ENCODE measurements around the gene PNPLA6.
"Not testable (repeated sequence)": the region's sequence is repeated elsewhere in the genome, so short reads cannot be mapped to it uniquely, and the experiment has no call there.

Gene PNPLA6

DNA sequence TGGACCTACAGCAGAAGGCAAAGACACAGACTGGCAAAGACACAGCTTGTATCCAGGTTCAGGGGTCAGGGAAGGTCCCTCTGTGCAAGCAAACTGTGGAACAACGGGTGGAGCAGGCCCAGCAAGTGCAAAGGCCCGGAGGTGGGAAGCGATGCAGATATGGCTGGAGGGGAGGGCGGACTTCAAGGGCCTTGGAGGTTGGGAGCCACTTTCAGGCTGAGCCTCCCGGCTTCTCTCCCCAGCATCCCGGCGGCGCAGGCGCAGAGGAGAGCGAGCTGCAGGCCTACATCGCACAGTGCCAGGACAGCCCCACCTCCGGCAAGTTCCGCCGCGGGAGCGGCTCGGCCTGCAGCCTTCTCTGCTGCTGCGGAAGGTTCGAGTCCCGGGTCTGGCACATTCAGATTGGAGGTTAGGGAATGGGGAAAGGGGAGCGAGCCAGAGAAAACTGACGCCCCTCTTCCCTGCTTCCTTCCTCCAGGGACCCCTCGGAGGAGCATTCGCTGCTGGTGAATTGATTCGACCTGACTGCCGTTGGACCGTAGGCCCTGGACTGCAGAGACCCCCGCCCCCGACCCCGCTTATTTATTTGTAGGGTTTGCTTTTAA lies 2.1 kb upstream of the PNPLA6 start:
- DNase-seq (ENCODE audit: low read depth) = no peak

DNA sequence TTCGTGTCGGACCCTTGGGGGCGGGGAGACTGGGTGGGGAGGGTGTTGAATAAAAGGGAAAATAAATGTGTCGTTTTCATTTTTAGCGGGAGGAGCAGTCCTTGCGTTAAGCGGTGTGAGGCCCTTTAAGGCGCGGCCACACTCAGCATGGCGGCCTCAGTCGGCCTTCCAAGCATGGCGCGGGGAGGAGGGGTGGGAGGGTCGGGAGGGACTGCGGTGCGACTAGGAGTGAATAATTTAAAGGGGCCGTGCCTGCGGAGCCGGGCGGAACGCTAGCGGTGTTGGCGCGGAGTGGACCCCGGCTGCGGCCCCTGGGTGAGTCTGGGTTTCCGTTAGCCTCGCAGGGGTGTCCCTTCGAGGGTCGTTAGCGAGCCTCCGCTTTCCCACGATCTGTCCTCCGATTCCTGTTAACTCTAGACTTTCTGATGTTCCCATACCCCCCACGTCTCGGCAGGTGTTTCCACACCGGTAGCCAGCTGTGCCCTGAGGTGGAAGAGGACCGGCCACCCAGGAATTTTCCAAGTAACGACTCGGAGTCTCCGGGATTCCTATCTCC lies 1.5 kb upstream of the PNPLA6 start:
- DNase-seq (ENCODE audit: low read depth) = peak; percentile 36

DNA sequence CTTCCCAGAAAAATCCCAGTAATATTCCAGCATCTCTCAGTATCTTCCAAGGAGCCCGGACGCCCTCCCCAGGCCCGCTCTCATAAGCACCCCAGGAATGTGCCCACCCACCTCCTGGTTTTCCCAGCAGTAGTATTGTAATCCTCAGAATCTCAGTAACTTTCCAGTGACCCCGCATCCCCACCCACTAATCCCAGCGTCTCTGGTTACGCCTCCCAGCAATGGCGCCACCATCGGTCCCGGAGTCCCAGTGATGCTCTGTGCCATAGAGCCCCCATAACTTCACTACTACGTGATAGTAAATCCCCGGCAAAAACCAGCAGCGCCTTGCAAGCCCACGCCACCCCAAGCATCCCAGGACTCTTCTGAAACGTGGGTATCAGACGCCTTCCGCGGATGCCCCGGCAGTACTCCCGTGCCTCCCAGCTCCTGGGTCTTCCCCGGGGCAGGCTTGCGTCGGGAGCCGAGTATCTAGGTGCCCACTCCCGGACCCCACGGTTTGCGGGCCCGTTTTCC lies 928 bp upstream of the PNPLA6 start:
- peak; percentile 37 for DNase-seq (ENCODE audit: low read depth)

DNA sequence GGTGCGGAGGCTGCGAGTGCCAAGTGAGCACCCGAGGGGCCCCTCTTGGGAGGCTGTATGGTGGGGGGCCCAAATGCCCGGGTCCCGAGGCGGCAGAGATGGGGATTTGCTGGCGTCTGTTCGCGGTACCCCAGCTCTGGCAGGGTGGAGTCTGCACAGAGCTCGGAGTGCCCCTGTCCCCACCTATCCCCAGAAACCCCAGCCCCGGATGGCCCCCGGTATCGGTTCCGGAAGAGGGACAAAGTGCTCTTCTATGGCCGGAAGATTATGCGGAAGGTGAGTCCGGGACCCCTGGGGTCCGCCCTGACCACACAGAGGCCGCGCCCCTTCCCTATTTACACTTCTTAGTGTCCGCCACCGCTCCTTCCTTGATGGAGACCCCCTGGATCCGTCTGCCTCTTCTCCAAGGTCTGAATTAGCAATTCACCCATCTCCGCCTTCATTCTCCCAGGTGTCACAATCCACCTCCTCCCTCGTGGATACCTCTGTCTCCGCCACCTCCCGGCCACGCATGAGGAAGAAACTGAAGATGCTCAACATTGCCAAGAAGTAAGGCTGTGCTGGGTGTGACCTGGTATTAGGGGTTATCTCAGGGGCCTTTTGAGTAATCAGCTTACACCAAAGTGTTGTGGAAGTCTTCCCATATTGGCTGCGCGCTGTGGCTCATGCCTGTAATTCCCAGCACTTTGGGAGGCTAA lies 630 bp downstream of the PNPLA6 start:
- DNase-seq (ENCODE audit: low read depth) = no peak

DNA sequence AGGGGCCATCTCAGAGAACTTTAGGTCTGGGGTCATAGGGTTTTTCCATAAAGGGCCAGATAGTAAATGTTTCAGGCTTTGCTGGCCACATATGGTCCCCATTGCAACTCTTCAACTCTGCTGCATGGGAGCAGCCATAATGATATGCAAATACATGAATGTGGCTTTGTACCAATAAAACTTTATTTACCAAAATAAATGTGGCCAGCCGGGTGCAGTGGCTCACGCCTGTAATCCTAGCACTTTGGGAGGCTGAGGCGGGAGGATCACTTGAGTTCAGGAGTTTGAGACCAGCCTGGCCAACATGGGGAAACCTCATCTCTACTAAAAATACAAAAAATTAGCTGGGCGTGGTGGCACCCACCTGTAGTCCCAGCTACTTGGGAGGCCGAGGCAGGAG lies 3.5 kb downstream of the PNPLA6 start:
- DNase-seq (ENCODE audit: low read depth) = not testable (repeated sequence)

DNA sequence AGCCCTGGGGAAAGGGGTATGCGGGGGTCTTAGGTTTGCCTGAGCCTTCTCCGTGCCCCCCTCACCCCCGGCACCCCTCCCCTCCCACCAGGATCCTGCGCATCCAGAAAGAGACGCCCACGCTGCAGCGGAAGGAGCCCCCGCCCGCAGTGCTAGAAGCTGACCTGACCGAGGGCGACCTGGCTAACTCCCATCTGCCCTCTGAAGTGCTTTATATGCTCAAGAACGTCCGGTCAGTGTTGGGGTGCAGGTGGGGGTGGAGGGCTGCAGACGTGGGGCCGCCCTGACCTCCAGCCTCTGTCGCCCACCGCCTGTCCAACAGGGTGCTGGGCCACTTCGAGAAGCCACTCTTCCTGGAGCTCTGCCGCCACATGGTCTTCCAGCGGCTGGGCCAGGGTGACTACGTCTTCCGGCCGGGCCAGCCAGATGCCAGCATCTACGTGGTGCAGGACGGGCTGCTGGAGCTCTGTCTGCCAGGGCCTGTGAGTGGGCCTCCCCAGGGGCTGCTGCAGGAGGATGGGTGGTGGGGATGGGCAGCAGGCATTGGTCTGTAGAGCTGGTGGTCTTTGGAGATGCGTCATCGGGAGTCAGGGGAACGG lies 4.4 kb downstream of the PNPLA6 start:
- DNase-seq (ENCODE audit: low read depth) = no peak

DNA sequence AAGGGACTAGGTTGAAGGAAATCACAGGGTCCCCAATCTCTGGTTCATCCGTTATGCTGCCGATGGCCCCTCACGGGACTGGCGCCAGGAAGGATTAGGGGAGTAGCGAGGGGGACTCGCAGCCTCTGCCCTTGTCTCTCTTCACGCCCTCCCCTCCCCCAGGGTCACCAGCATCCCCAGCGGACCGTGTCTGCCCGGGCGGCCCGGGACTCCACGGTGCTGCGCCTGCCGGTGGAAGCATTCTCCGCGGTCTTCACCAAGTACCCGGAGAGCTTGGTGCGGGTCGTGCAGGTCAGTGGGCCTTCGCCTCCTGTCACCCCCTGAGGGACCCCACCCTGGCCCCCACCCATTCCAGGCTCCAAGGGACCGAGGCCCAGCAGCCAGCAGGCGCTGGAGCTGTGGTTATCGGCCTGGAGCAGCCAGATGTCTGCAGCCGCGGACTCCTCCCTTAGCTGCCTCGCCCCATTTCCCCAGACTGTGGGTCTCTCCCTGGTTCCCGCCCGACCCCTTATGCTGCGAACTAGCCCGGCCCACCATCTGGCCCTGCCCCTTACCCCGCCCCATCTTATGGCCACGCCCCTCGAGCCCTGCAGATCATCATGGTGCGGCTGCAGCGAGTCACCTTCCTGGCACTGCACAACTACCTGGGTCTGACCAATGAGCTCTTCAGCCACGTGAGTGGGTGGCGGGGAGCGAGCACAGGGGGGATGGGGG lies 5.4 kb downstream of the PNPLA6 start:
- no peak for DNase-seq (ENCODE audit: low read depth)

DNA sequence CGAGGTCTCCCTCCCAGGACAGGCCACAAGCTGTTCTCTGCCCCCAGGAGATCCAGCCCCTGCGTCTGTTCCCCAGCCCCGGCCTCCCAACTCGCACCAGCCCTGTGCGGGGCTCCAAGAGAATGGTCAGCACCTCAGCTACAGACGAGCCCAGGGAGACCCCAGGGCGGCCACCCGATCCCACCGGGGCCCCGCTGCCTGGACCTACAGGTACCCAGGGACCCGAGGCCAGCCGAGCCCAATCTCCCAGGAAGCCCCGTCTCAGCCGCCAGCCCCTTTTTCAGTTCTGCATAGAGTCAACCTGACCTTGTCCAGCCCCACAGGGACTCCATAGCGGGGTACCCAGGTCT lies 5.9 kb downstream of the PNPLA6 start:
- DNase-seq (ENCODE audit: low read depth) = no peak

DNA sequence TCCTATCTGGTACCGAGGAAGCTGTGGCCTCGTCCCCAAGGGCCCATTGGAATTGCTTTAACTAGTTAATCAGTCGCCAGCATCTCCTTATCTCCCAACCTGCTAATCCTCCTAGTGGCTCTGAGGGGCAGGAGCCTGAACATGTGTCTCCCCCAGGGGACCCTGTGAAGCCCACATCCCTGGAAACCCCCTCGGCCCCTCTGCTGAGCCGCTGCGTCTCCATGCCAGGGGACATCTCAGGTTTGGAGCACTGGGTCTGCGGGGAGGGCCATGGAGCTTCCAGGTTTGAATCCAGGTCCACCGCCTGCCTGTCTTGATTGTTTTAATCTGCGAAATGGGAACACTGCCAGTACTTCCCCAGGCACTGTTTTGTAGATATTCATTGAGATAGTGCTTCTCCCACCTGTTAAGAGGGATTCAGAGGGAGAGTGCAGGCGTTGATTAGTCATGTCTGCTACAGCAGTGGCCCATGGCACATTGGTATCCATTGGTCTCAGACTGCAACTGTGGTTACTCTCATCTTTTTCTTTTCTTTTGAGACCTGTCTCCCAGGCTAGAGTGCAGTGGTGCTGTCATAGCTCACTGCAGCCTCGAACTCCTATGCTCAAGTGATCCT lies 6.4 kb downstream of the PNPLA6 start:
- no peak for DNase-seq (ENCODE audit: low read depth)

DNA sequence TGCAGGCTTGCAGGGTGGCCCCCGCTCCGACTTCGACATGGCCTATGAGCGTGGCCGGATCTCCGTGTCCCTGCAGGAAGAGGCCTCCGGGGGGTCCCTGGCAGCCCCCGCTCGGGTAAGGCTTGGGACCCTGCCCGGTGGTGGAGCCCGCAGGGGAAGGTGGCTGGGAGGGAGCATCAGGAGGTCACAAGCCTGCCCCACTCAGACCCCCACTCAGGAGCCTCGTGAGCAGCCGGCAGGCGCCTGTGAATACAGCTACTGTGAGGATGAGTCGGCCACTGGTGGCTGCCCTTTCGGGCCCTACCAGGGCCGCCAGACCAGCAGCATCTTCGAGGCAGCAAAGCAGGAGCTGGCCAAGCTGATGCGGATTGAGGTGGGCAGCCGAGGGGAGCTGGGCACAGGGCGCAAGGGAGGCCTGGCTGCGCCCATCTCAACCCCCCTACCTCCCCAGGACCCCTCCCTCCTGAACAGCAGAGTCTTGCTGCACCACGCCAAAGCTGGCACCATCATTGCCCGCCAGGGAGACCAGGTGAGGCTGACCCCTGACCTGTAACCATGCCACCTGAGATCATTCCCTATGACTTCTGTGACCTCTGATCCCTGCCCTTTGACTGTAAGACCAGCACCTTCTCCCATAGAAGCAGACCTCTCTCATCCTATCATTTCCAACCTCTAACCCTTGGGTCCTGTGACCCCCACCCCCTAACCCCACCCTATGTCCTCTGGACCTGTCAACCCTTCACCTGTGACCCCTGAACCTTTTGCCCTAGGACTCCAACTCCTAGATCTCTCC lies 7.2 kb downstream of the PNPLA6 start:
- DNase-seq (ENCODE audit: low read depth) = no peak

DNA sequence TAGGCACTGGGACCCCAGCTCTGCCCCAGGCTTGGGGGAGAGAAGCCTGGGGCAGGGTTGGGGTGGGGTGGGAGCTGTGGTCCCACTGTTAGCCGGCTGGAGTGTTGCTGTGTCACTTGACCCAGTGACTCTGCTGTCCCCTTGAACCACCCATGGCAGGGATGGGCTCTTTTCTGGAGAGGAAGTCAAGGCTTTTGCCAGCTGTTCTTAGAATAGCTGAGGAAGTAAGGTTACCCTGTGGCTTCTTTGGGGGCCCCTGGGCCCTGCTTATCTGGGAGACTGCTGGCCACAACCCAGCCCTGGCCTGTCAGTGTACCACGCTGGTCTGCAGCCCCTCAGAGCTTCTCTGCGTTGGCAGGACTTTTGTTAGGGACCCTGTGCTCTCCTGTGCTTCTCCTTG lies 9.1 kb downstream of the PNPLA6 start:
- DNase-seq (ENCODE audit: low read depth) = no peak

DNA sequence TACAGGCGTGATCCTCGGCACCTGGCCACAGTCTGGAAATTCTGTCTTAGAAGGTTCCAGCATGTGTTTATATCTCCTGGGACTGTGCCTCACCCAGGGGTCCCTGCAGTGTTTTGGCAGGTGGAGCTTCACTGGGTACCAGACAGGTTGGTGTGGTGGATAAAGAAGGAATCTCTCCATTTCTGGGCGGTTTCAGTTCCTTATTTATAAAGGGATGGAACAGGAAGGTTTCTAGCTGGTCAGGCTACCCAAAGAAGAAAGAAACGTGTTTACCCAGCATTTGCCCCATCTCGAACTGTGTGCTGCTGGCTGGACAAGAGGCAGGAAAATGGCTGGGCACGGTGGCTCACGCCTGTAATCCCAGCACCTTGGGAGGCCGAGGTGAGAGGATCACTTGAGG lies 9.8 kb downstream of the PNPLA6 start:
- DNase-seq (ENCODE audit: low read depth) = no peak

DNA sequence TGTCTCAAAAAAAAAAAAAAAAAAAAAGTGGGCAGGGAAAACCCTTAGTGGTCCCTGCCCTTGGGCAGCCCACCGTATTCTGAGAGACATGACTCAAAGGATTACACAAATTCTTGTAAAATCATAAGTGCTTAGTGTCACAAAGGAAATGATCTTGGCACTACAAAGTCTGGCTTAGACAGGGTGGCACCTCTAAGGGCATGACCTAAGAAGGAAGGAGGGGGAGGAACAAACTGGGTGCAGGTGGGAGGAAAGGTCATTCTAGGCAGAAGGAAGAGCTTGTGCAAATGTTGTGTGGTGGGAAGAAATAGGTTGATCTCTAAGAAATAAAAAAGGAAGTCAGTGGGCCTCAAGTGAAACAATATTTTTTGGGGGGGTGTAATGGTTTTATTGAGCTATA lies 10.4 kb downstream of the PNPLA6 start:
- no peak for DNase-seq (ENCODE audit: low read depth)

DNA sequence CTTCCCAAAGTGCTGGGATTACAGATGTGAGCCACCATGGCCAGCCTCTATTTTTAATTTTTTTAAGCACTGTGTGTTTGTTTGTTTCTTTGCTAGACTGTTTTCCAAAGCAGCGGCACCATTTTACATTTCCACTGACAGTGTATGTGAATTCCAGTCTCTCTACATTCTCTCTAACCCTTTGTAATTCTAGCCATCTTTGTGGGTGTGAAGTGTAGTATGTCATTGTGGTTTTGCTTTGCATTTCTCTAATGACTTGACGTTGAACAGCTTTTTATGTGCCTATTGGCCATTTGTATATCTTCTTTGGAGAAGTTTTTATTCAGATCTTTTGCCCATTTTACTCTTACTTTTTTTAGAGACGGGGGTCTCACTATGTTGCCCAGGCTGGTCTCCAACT lies 11.6 kb downstream of the PNPLA6 start:
- no peak for DNase-seq (ENCODE audit: low read depth)

DNA sequence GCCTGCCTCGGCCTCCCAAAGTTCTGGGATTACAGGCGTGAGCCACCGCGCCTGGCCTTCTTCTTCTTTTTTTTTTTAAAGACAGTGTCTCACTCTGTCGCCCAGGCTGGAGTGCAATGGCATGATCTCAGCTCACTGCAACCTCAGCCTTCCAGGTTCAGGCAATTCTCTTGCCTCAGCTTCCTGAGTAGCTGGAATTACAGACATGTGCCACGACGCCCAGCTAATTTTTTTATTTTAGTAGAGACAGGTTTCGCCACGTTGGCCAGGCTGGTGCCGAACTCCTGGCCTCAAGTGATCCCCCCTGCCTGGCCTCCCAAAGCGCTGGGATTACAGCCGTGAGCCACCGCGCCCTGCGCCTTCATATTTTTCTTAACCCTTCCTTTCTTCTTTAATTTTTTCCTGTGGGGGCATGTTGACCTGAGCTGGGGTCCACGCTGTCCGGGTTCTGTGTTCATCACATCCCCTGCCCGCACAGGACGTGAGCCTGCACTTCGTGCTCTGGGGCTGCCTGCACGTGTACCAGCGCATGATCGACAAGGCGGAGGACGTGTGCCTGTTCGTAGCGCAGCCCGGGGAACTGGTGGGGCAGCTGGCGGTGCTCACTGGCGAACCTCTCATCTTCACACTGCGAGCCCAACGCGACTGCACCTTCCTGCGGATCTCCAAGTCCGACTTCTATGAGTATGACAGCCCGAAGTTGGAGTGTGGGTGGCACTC lies 14.1 kb downstream of the PNPLA6 start:
- no peak for DNase-seq (ENCODE audit: low read depth)

DNA sequence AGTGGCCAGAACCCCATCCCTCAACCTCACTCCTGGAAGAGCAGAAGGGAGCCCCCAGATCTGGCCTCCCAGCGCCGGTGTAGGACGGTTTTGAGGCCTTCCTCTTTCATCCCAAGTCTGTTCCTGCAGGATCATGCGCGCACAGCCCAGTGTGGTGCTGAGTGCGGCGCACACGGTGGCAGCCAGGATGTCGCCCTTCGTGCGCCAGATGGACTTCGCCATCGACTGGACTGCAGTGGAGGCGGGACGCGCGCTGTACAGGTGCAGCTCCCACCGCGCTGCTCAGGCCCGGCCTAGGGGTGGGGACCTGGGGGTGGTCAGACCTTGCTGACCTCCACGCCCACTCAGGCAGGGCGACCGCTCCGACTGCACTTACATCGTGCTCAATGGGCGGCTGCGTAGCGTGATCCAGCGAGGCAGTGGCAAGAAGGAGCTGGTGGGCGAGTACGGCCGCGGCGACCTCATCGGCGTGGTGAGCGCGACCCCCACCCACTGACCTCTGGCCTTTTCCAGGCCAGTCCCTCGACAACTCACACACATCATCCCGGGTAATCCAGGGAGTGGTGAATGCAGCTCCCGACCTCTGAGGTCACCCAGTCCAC lies 14.8 kb downstream of the PNPLA6 start:
- DNase-seq (ENCODE audit: low read depth) = no peak

DNA sequence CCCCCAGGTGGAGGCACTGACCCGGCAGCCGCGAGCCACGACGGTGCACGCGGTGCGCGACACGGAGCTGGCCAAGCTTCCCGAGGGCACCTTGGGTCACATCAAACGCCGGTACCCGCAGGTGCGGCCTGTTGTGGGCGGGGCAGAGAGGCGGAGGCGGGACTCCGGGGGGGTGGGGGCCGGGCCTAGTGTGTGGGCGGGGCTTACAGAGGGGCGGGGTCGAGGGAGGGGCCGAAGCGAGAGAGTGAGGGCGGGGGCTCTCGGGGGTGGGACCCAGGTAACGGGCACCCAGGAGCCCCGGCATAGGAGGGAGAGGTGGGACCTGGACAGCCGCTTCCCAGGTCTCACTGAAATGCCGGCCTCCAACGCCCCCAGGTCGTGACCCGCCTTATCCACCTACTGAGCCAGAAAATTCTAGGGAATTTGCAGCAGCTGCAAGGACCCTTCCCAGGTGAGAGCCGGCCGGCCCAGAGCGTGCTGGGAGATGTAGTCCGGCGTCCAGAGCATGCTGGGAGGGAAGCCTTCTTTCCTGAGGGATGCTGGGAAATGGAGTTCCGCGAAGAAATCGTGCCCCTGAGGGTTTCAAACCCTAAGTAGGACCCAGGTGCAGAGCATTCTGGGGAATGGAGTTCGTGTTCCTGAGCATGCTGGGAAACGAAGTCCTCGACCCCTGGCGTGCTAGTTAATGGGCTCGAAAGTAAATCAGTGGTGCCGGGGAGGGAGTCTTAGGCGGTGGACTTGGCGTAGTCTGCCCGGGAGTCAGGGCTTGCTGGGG lies 15.7 kb downstream of the PNPLA6 start:
- DNase-seq (ENCODE audit: low read depth) = no peak

DNA sequence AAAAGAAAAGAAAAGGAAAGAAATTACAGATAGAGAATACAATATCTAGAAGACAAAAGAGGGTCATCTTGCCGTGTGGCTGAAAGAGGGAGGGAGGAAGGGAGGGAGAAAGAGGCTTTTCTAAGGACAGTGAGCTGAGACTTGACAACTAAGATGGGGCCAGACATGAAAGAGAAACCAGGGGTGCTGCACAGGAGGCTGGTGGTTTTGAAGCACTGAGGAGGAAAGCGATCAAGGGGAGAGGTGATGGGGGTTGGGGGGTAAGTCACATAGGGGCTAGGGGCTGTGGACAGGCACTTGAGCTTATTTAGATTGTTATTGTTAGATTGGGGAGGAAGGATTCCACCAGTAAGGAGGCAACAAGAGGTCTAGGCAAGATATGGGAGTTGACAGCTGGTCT lies 17.3 kb downstream of the PNPLA6 start:
- no peak for DNase-seq (ENCODE audit: low read depth)

DNA sequence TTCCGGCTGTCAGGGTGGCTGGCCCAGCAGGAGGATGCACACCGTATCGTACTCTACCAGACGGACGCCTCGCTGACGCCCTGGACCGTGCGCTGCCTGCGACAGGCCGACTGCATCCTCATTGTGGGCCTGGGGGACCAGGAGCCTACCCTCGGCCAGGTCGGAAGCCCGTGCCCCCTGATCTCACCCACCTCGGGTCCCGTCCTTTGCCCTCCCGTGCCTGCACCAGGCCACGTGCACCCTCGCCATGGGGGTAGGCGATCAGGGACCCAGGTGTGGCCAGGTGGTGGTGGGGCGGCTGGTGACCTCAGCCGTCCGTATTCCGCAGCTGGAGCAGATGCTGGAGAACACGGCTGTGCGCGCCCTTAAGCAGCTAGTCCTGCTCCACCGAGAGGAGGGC lies 19.0 kb downstream of the PNPLA6 start:
- DNase-seq (ENCODE audit: low read depth) = no peak
